Measurements from ENCODE around the gene OTUD5.

OTUD5 gene

GRCh38 chrX:48972220-48973164, 15.1 kb upstream of the OTUD5 start:
- DNase-seq, result peak; percentile 23

- no peak for DNase-seq
These were observed 14.1 kb upstream of the OTUD5 start, which contains the start of gene KCND1 for GRCh38 chrX:48971249-48972219. KCND1 (minus strand) TSS chrX:48971844; CDS start chrX:48970271, 1,573 bp downstream.

GRCh38 chrX:48969471-48969870, 12.1 kb upstream of the OTUD5 start:
- DNase-seq, result no peak

- no peak for DNase-seq
These were observed 11.0 kb upstream of the OTUD5 start for GRCh38 chrX:48968377-48968776.

GRCh38 chrX:48966796-48967579, 9.6 kb upstream of the OTUD5 start:
- no peak for DNase-seq

GRCh38 chrX:48965959-48966358, 8.6 kb upstream of the OTUD5 start:
- no peak for DNase-seq

- no peak for DNase-seq
These were observed 4.2 kb upstream of the OTUD5 start for GRCh38 chrX:48961585-48962091.

GRCh38 chrX:48960291-48960690, 2.9 kb upstream of the OTUD5 start:
- DNase-seq, result no peak

- peak; percentile 30 for DNase-seq
These were observed 1.3 kb upstream of the OTUD5 start for GRCh38 chrX:48958635-48959094.

GRCh38 chrX:48957827-48958634, 624 bp upstream of the OTUD5 start:
- DNase-seq, result peak; percentile 95

GRCh38 chrX:48956728-48957414, 536 bp downstream of the OTUD5 start:
- peak; percentile 62 for DNase-seq

- no peak for DNase-seq
These were observed 8.8 kb downstream of the OTUD5 start for GRCh38 chrX:48948589-48948988.

GRCh38 chrX:48945517-48946348, 11.7 kb downstream of the OTUD5 start:
- DNase-seq, result no peak

- no peak for DNase-seq
These were observed 14.5 kb downstream of the OTUD5 start for GRCh38 chrX:48942895-48943294.

GRCh38 chrX:48940404-48940955, 16.9 kb downstream of the OTUD5 start:
- no peak for DNase-seq

GRCh38 chrX:48939524-48940228, 17.7 kb downstream of the OTUD5 start:
- no peak for DNase-seq

- DNase-seq, result peak; percentile 86
These were observed 18.5 kb downstream of the OTUD5 start for GRCh38 chrX:48938721-48939425.

Data from stimulated activated CD4-positive, alpha-beta T cell treated with anti-CD3 and anti-CD28 coated beads, Interleukin-1b, Interleukin-23, amount 100 ng/mL, for 48 hours (primary cell).